Measurements from ENCODE around the gene GCA. TPM values are rescaled to one million over a fixed set of nuclear protein-coding genes. Genes with fewer than 3 reads are reported as not detected.
A peak's percentile ranks its signal among the peaks of the same experiment; 100 is the strongest.

The GCA gene
- total and polyA plus RNA-seq, 4 donors = 9.7 to 45.2 (median 18.1) TPM

GRCh38 chr2:162382278-162382677, 38.3 kb downstream of the GCA start:
- TF ChIP-seq RXRA (IDR thresholded peaks at IDR 0.05) = peak; percentile 32 to 36
- no peak for TF ChIP-seq TAF1 (conservative IDR thresholded peaks at IDR 0.05)
- peak; percentile 19 for TF ChIP-seq SP1 (IDR thresholded peaks at IDR 0.05)
- TF ChIP-seq, protein P1, sequence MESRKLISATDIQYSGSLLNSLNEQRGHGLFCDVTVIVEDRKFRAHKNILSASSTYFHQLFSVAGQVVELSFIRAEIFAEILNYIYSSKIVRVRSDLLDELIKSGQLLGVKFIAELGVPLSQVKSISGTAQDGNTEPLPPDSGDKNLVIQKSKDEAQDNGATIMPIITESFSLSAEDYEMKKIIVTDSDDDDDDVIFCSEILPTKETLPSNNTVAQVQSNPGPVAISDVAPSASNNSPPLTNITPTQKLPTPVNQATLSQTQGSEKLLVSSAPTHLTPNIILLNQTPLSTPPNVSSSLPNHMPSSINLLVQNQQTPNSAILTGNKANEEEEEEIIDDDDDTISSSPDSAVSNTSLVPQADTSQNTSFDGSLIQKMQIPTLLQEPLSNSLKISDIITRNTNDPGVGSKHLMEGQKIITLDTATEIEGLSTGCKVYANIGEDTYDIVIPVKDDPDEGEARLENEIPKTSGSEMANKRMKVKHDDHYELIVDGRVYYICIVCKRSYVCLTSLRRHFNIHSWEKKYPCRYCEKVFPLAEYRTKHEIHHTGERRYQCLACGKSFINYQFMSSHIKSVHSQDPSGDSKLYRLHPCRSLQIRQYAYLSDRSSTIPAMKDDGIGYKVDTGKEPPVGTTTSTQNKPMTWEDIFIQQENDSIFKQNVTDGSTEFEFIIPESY (IDR thresholded peaks at IDR 0.05) = no peak
- Histone ChIP-seq H3K36me3 (ENCODE audit: control insufficient read depth in 4 of 4, insufficient read depth in 3 of 4, low read depth in 1 of 4, low read length in 3 of 4) (no peaks in the 10 kb centered on the region), H3K4me1 (ENCODE audit: control insufficient read depth in 4 of 4, insufficient read depth in 4 of 4, low read length in 3 of 4) (no peaks in the 10 kb centered on the region), H3K4me3 (ENCODE audit: low read depth in 1 of 3, low read length in 3 of 3) (no peak overlapping the region), H3K9me3 (ENCODE audit: control insufficient read depth in 4 of 4, low read length in 3 of 4) (no peaks in the 10 kb centered on the region), H3K27ac (ENCODE audit: low read depth in 1 of 2, low read length in 2 of 2) (peak overlapping the region in 1 of 2 donors; percentile 12), H3K27me3 (ENCODE audit: control insufficient read depth in 4 of 4, insufficient read depth in 4 of 4, low read length in 3 of 4) (no peaks in the 10 kb centered on the region), H3K9ac (ENCODE audit: low read depth in 1 of 2, low read length in 2 of 2) (no peak overlapping the region)
- DNase-seq (ENCODE audit: low spot score) = no peak
- 7% methylated on average over 1 of the region's 1 CpG for WGBS

DNA sequence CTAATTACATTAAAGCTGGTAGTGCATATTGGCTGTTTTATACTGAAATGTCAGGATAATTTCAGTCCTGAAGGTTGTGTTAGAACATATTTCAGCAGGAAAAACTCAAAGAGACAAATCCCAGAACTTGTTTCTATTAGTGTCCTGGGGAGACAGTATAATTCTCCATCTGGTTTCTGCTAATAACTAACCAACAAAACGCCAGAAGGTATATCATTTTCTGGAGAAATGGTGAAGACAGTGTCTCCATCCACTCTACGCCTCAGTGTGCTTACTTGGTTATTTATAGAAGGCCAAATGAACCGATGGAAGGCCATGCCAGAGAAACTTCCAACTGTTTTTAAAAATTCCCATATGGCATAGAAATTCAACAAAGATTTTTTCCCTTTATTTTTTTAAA, 41.6 kb downstream of the GCA start:
- no peak overlapping the region for H3K9ac ChIP-seq (ENCODE audit: low read depth in 1 of 2, low read length in 2 of 2)
- WGBS = 81% methylated on average over 3 of the region's 3 CpGs
- no peaks in the 10 kb centered on the region for H3K9me3 ChIP-seq (ENCODE audit: control insufficient read depth in 4 of 4, low read length in 3 of 4)
- no peak overlapping the region for H3K27ac ChIP-seq (ENCODE audit: low read depth in 1 of 2, low read length in 2 of 2)
- DNase-seq (ENCODE audit: low spot score) = no peak
- no peak for TF ChIP-seq TAF1 (conservative IDR thresholded peaks at IDR 0.05)
- TF ChIP-seq, protein P2, sequence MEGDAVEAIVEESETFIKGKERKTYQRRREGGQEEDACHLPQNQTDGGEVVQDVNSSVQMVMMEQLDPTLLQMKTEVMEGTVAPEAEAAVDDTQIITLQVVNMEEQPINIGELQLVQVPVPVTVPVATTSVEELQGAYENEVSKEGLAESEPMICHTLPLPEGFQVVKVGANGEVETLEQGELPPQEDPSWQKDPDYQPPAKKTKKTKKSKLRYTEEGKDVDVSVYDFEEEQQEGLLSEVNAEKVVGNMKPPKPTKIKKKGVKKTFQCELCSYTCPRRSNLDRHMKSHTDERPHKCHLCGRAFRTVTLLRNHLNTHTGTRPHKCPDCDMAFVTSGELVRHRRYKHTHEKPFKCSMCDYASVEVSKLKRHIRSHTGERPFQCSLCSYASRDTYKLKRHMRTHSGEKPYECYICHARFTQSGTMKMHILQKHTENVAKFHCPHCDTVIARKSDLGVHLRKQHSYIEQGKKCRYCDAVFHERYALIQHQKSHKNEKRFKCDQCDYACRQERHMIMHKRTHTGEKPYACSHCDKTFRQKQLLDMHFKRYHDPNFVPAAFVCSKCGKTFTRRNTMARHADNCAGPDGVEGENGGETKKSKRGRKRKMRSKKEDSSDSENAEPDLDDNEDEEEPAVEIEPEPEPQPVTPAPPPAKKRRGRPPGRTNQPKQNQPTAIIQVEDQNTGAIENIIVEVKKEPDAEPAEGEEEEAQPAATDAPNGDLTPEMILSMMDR (IDR thresholded peaks at IDR 0.05; ENCODE audit: low read depth, low read length, missing input control) = no peak
- TF ChIP-seq, protein P3, sequence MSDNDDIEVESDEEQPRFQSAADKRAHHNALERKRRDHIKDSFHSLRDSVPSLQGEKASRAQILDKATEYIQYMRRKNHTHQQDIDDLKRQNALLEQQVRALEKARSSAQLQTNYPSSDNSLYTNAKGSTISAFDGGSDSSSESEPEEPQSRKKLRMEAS (IDR thresholded peaks at IDR 0.05) = no peak
- TF ChIP-seq YY1 (IDR thresholded peaks at IDR 0.05) = no peak
- TF ChIP-seq FOXA1 (IDR thresholded peaks at IDR 0.05) = no peak
- TF ChIP-seq HNF4G (IDR thresholded peaks at IDR 0.05) = no peak
- no peak for TF ChIP-seq RXRA (IDR thresholded peaks at IDR 0.05)
- TF ChIP-seq NR2F2 (IDR thresholded peaks at IDR 0.05) = no peak
- no peak for TF ChIP-seq RAD21 (IDR thresholded peaks at IDR 0.05)
- no peak for TF ChIP-seq FOXA2 (IDR thresholded peaks at IDR 0.05)
- TF ChIP-seq GABPA (IDR thresholded peaks at IDR 0.05 in 1 of 2, conservative IDR thresholded peaks at IDR 0.05 in 1 of 2) = no peak
- no peak for TF ChIP-seq HNF4A (conservative IDR thresholded peaks at IDR 0.05)
- H3K36me3 ChIP-seq (ENCODE audit: control insufficient read depth in 4 of 4, insufficient read depth in 3 of 4, low read depth in 1 of 4, low read length in 3 of 4) = no peaks in the 10 kb centered on the region
- H3K4me3 ChIP-seq (ENCODE audit: low read depth in 1 of 3, low read length in 3 of 3) = no peak overlapping the region
- H3K27me3 ChIP-seq (ENCODE audit: control insufficient read depth in 4 of 4, insufficient read depth in 4 of 4, low read length in 3 of 4) = no peaks in the 10 kb centered on the region
- no peaks in the 10 kb centered on the region for H3K4me1 ChIP-seq (ENCODE audit: control insufficient read depth in 4 of 4, insufficient read depth in 4 of 4, low read length in 3 of 4)

GRCh38 chr2:162390801-162391200, 46.9 kb downstream of the GCA start:
- Histone ChIP-seq H3K27ac (ENCODE audit: low read depth in 1 of 2, low read length in 2 of 2) (no peak overlapping the region), H3K4me1 (ENCODE audit: control insufficient read depth in 4 of 4, insufficient read depth in 4 of 4, low read length in 3 of 4) (no peaks in the 10 kb centered on the region), H3K4me3 (ENCODE audit: low read depth in 1 of 3, low read length in 3 of 3) (no peak overlapping the region), H3K36me3 (ENCODE audit: control insufficient read depth in 4 of 4, insufficient read depth in 3 of 4, low read depth in 1 of 4, low read length in 3 of 4) (no peaks in the 10 kb centered on the region), H3K9ac (ENCODE audit: low read depth in 1 of 2, low read length in 2 of 2) (no peak overlapping the region), H3K27me3 (ENCODE audit: control insufficient read depth in 4 of 4, insufficient read depth in 4 of 4, low read length in 3 of 4) (no peaks in the 10 kb centered on the region), H3K9me3 (ENCODE audit: control insufficient read depth in 4 of 4, low read length in 3 of 4) (no peaks in the 10 kb centered on the region)
- WGBS = 93% methylated on average over 4 of the region's 4 CpGs
- DNase-seq (ENCODE audit: low spot score) = no peak
- no peak for TF ChIP-seq YY1 (IDR thresholded peaks at IDR 0.05)
- TF ChIP-seq HNF4A (conservative IDR thresholded peaks at IDR 0.05) = no peak
- TF ChIP-seq, protein P2 (IDR thresholded peaks at IDR 0.05; ENCODE audit: low read depth, low read length, missing input control) = no peak
- TF ChIP-seq FOXA1 (IDR thresholded peaks at IDR 0.05) = no peak
- no peak for TF ChIP-seq RAD21 (IDR thresholded peaks at IDR 0.05)
- TF ChIP-seq REST (IDR thresholded peaks at IDR 0.05) = no peak
- no peak for TF ChIP-seq SP1 (IDR thresholded peaks at IDR 0.05)
- TF ChIP-seq, protein P1 (IDR thresholded peaks at IDR 0.05) = no peak
- TF ChIP-seq RXRA (IDR thresholded peaks at IDR 0.05) = no peak
- no peak for TF ChIP-seq JUND (IDR thresholded peaks at IDR 0.05)

All from liver (tissue), 9 donors.